Cerebellar nuclear complex (tissue), 1 donor: ENCODE results near the gene EPB41L4A.
"Not testable (repeated sequence)": the region's sequence is repeated elsewhere in the genome, so short reads cannot be mapped to it uniquely, and the experiment has no call there.

Experiments used
- DNase-seq, 2 experiments: peaks; one replicate each; lab custom pipeline; 2025; lab: John Stamatoyannopoulos, UW

EPB41L4A gene

GRCh38 chr5:112397690-112398089 lies 21.4 kb downstream of the EPB41L4A start:
- DNase-seq: no peak

DNA sequence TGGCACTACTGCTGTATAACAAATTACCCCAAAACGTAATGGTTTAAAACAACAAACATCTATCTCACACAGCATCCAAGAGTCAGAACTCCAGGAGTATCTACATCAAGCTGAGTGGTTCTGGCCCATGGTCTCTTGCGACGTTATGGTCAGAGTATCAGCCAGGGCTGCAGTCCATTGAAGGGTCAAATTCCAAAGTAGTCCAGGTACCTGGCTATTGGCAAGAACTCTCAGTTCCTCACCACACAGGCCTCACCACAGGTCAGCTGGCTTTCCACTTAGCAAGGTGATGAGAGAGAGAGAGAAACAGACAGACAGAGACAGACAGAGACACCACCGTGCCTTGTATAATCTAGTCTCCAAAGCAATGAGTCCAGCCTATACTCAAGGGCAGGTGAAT lies 22.6 kb downstream of the EPB41L4A start:
- no peak for DNase-seq

DNA sequence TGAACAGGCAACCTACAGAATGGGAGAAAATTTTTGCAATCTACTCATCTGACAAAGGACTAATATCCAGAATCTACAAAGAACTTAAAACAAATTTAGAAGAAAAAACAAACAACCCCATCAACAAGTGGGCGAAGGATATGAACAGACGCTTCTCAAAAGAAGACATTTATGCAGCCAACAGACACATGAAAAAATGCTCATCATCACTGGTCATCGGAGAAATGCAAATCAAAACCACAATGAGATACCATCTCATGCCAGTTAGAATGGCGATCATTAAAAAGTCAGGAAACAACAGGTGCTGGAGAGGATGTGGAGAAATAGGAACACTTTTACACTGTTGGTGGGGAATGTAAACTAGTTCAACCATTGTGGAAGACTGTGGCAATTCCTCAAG lies 23.8 kb downstream of the EPB41L4A start:
- DNase-seq: not testable (repeated sequence)

DNA sequence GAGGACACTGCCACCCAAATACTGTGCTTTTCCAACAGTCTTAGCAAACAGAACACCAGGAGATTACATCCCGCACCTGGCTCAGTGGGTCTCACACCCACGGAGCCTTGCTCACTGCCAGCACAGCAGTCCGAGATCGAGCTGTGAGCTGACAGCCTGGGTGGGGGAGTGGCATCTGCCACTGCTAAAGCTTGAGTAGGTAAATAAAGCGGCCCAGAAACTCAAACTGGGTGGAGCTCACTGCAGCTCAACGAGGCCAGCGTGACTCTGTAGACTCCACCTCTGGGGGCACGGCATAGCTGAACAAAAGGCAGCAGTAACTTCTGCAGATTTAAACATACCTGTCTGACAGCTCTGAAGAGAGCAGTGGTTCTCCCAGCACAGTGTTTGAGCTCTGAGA lies 28.8 kb downstream of the EPB41L4A start:
- DNase-seq: no peak

GRCh38 chr5:112388739-112389138 lies 30.3 kb downstream of the EPB41L4A start:
- no peak for DNase-seq

DNA sequence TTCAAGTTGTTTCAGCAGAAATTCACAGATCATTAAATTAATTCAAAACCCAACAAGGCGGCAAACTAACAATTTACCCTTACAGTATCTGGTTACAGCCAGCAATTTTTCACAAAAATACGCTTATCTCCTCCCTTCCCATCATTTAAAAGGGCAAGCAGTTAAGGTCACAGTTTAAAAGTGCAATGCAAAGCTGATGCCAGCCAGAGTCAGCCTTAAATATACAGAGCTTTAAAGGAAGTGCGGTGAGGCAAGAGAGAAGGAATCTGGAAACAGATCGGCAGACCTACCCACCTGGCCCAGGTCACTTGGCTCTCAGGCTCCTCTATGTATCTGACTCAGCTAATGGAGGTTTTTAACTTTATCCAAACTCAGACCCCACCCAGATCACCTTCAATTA lies 31.0 kb downstream of the EPB41L4A start:
- DNase-seq: no peak

GRCh38 chr5:112386766-112387165 lies 32.3 kb downstream of the EPB41L4A start:
- DNase-seq: no peak

DNA sequence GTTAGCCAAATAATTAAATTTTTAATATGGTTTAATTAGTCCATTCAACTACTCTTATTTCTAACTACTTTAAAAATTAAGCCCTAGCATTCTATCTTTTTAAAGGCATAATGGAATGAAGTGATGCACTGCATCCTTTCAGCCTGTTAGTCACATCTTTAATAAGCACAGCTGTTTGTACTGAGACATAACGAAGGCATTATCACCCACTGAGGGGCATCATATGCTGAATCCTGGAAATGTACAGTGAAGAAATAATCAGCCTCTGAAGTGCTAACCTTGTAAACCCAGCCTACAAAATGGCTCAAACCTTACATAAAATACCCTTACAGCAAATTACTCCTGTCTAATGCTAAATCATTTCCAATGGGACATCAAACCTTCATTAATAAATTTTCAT lies 33.1 kb downstream of the EPB41L4A start:
- DNase-seq: no peak

- DNase-seq: no peak
These were observed 33.5 kb downstream of the EPB41L4A start for GRCh38 chr5:112385566-112385965.

- no peak for DNase-seq
These were observed 34.6 kb downstream of the EPB41L4A start for GRCh38 chr5:112384523-112384922.

DNA sequence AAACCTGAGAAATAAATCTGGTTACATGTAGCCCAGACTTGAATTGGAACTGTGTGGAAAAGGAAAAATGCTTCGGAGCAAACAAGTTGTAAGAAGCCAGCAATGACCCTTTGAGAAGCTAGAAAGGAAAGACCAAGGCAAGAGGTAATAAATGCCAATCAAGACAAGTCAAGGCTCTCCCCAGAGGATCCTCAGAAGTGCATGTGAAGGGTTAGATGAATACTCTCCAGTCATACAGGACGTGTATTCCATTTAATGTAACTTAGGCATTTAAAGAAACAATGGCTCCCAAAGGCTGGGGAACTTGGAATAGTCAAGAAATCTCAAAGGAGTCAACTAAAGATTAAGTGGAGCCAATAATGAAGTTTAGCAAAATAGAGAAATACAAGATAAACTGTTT lies 36.2 kb downstream of the EPB41L4A start:
- DNase-seq: no peak

DNA sequence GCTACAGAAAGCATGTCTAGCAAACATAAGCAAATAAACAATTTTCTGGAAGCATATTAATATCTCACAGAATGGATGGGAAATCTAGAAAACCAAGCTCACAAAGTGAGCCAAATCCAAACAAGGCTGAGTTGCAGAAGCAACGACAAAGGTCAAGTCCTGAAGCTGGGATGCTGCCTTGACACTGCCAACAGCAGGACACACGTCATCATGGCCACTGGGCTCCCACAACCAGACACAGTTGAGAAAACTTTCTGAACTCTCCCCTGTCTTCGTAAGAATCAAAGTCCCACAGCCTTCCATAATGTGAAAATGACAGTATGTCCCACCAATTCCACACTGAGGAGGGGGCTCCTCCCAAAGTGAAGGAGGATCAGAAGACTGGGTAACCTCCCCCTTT lies 37.6 kb downstream of the EPB41L4A start:
- no peak for DNase-seq

GRCh38 chr5:112379542-112380325 lies 39.3 kb downstream of the EPB41L4A start:
- DNase-seq: no peak

GRCh38 chr5:112374818-112375217 lies 44.3 kb downstream of the EPB41L4A start:
- no peak for DNase-seq

DNA sequence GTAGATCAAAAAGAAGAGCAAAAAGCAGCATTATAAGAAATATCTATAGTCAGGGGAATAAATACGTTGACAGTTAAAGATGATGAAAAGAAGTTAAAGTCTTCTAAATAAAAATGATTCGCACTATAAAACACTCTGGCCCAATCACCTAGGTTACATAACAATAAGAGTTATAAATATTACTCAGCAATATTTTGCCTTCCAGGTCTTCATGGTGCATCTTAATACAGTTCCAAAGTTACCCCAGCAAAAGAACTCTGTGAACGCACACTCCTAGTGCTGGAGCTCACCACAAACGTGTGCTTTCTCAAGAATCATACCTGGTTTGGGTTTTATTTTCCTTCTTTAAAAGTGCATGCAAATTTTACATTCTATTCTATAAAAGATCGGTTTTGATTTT lies 44.7 kb downstream of the EPB41L4A start:
- DNase-seq: no peak

DNA sequence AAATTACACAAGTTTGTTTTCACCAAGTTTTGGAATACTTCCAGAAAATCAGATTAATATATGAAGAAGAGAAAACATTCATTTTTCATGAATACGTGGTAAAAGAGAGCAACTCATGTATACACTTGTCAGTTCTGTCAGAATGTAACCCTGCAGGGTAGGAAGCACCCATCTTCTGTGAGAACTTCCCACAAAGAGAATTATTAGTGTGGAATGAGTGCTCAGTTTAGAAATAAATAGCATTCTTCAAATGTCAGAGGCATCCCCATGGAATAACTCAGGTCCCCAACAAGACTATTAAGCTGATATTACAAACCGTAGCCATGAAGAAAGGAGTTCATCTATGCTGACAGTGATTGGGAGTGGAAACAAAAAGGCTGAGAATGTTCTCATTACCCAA lies 45.2 kb downstream of the EPB41L4A start:
- no peak for DNase-seq

GRCh38 chr5:112372543-112372942 lies 46.5 kb downstream of the EPB41L4A start:
- no peak for DNase-seq

DNA sequence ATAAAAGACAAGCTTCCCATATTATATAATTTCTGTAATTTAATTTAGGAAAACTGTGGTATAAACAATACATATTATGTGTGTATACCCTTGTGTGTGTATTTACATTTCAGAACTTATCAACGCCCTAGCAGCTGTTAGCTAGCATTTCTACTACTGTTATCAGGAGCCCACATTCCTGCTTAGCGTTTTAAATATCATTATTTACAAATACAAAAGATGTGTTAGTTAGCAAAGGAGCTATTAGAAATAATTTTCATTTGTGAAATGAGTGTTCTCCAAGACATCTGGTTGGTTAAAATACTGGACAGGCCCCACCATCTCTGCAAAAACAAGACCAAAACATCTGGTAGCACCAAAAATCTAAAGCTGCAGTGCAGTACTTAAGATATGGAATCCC lies 48.0 kb downstream of the EPB41L4A start:
- DNase-seq: no peak

DNA sequence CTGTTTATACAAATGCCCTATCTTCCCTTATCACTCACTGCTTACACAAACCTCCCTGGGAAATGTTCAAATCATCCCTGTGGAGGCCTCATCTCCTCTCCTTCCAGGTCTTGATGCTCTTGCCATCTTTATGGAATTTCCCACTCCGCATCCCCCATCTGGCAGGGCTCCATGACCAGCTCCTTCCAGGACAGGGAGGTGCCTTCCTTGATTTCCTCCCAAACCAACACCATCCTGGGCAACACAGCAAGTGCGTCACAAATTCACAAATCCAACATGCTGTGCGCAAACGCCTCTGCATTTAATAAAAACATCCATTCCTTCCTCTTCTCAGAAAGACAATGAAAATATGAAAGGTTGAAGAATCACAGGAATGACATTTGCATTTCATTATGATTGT lies 51.7 kb downstream of the EPB41L4A start:
- no peak for DNase-seq

DNA sequence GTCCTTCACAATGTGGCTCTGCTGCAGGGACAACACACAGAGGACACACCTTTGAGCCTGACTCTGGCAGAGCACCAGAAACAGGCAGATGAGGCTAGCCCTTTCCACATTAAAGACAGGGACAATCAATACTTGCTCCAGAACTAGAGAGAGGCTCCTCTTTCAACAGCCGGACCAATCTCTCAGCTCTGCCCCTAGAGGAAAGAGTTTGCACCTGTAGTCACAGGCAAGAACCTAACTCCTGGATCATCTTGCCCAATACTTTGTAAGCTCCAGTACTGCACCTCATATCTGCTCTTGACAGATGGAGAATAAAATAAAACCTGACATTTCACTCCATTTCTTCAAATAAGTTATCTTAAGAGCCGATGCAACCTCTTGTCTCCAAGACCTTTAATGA lies 52.1 kb downstream of the EPB41L4A start:
- no peak for DNase-seq

- DNase-seq: not testable (repeated sequence)
These were observed 58.3 kb downstream of the EPB41L4A start for GRCh38 chr5:112360740-112361139.

- DNase-seq: no peak
These were observed 62.7 kb downstream of the EPB41L4A start for GRCh38 chr5:112356178-112356956.

- DNase-seq: no peak
These were observed 63.9 kb downstream of the EPB41L4A start for GRCh38 chr5:112355058-112355685.
